Activated B cell treated with CpG ODN at 0.5 μM for 24 hours (primary cell): ENCODE data around the gene RAVER1. TPM values are rescaled to one million over a fixed set of nuclear protein-coding genes. Genes with fewer than 3 reads are reported as not detected.

Source experiments
- ATAC-seq: fragments of 200-7000 bp; cut with Tn5 transposase; one replicate; pipeline ENCODE4 v1.10.0; 2021; ENCODE audit warnings: low read depth, mild to moderate bottlenecking, moderate library complexity
- CTCF ChIA-PET: fragments of 350-600 bp; sonication (Branson Sonifier 250); formaldehyde crosslinking; loops from one replicate; lab custom pipeline; 2021; ENCODE audit warnings: antibody characterized with exemption; lab: Charles Lee
- POLR2A ChIA-PET: fragments of 350-600 bp; sonication (Branson Sonifier 250); formaldehyde crosslinking; loops from one replicate; lab custom pipeline; 2021; ENCODE audit warnings: antibody characterized with exemption; lab: Charles Lee
- DNase-seq: peaks from one replicate; pipeline ENCODE4 v3.0.0; 2022
- H3K27ac Mint-ChIP-seq: one replicate; pipeline ENCODE4 v1.8.0; 2020; ENCODE audit warnings: mixed read lengths
- H3K27me3 Mint-ChIP-seq: one replicate; pipeline ENCODE4 v1.8.0; 2021; ENCODE audit warnings: mixed read lengths
- H3K36me3 Mint-ChIP-seq: one replicate; pipeline ENCODE4 v1.8.0; 2021; ENCODE audit warnings: low read depth, mixed read lengths
- H3K4me1 Mint-ChIP-seq: one replicate; pipeline ENCODE4 v1.8.0; 2021; ENCODE audit warnings: mixed read lengths
- H3K4me3 Mint-ChIP-seq: one replicate; pipeline ENCODE4 v1.8.0; 2020; ENCODE audit warnings: mild to moderate bottlenecking, mixed read lengths
- H3K9me3 Mint-ChIP-seq: one replicate; pipeline ENCODE4 v1.8.0; 2020; ENCODE audit warnings: mixed read lengths
- CTCF ChIP-seq: fragments of 200-600 bp; IDR thresholded peaks from one replicate; pipeline ENCODE4 v1.8.0; 2022; ENCODE audit warnings: antibody characterized with exemption, mild to moderate bottlenecking
- intact Hi-C: fragments of 100-400 bp; cut with micrococcal nuclease; formaldehyde crosslinking; loops from one replicate; pipeline ENCODE4 v1.15.1; 2024
- total RNA-seq: library from RNA; stranded (reverse); gene quantifications from 2 replicates; pipeline ENCODE4 v1.2.3, GENCODE V29; 2022

The RAVER1 gene
- total RNA-seq, 1 donor from 2014 or later = 80.8 TPM

GRCh38 chr19:10289836-10290356, 43.4 kb downstream of the RAVER1 start, which contains the start of gene ICAM5:
TSS of gene ICAM5 (plus strand) at chr19:10289952. CDS start at chr19:10290044, 92 bp downstream.
- TF ChIP-seq CTCF = no peak
- peaks cover 39% of the 10 kb centered on the region for H3K27me3 Mint-ChIP-seq
- POLR2A ChIA-PET = interaction anchor here (0.5 to 6.5 kb wide), 17 partner anchors 10 to 412 kb away, joined by 3 to 128 read pairs (median 3); partner anchors contain the start of genes CDC37, ICAM1, QTRT1 and RAVER1
- CTCF ChIA-PET = interaction anchor here (0.9 to 1.8 kb wide), 6 partner anchors 10 to 101 kb away, joined by 3 to 10 read pairs (median 3); partner anchors contain the start of gene ICAM1
- ATAC-seq = peak; percentile 5
- H3K36me3 Mint-ChIP-seq = peaks cover 16% of the 10 kb centered on the region
- peak within 1 kb of the TSS; percentile 46 for H3K27ac Mint-ChIP-seq
- H3K4me3 Mint-ChIP-seq = peak within 1 kb of the TSS; percentile 79
- H3K9me3 Mint-ChIP-seq = no peaks in the 10 kb centered on the region
- intact Hi-C loops = loop anchor here (1.0 kb wide), 1 partner anchor 20 kb away; no protein-coding TSS in a partner anchor
- no peak for DNase-seq
- peaks cover 82% of the 10 kb centered on the region for H3K4me1 Mint-ChIP-seq

GRCh38 chr19:10289167-10289835, 44.0 kb downstream of the RAVER1 start:
- no peaks in the 10 kb centered on the region for H3K9me3 Mint-ChIP-seq
- CTCF ChIA-PET = interaction anchor here (1.0 to 1.8 kb wide), 5 partner anchors 9 to 101 kb away, joined by 3 to 10 read pairs (median 3); no protein-coding TSS in a partner anchor
- peaks cover 80% of the 10 kb centered on the region for H3K4me1 Mint-ChIP-seq
- peaks cover 22% of the 10 kb centered on the region for H3K36me3 Mint-ChIP-seq
- H3K27me3 Mint-ChIP-seq = peaks cover 35% of the 10 kb centered on the region
- ATAC-seq = peak; percentile 61
- peak; percentile 57 for DNase-seq
- POLR2A ChIA-PET = interaction anchor here (0.5 to 6.5 kb wide), 18 partner anchors 9 to 412 kb away, joined by 3 to 128 read pairs (median 4); partner anchors contain the start of genes CDC37, ICAM1, QTRT1 and RAVER1
- H3K27ac Mint-ChIP-seq = peak overlapping the region; percentile 30
- TF ChIP-seq CTCF = no peak
- H3K4me3 Mint-ChIP-seq = peak overlapping the region; percentile 79
- intact Hi-C loops = loop anchor here (1.0 kb wide), 1 partner anchor 19 kb away; no protein-coding TSS in a partner anchor

GRCh38 chr19:10288662-10289166, 44.6 kb downstream of the RAVER1 start:
- ATAC-seq (no peak), DNase-seq (no peak)
- Mint-ChIP-seq H3K4me1 (peaks cover 80% of the 10 kb centered on the region), H3K27me3 (peaks cover 33% of the 10 kb centered on the region), H3K9me3 (no peaks in the 10 kb centered on the region), H3K36me3 (peaks cover 28% of the 10 kb centered on the region), H3K4me3 (peak overlapping the region; percentile 79), H3K27ac (peak overlapping the region; percentile 46)
- intact Hi-C loops = loop anchor here (1.0 kb wide), 1 partner anchor 18 kb away; no protein-coding TSS in a partner anchor
- ChIA-PET CTCF (interaction anchor here (1.0 to 1.8 kb wide), 5 partner anchors 12 to 102 kb away, joined by 3 to 10 read pairs (median 3); no protein-coding TSS in a partner anchor), POLR2A (interaction anchor here (0.6 to 6.5 kb wide), 8 partner anchors 9 to 413 kb away, joined by 3 to 128 read pairs (median 6); partner anchors contain the start of genes CDC37, ICAM1, QTRT1 and RAVER1)
- TF ChIP-seq CTCF = no peak

DNA sequence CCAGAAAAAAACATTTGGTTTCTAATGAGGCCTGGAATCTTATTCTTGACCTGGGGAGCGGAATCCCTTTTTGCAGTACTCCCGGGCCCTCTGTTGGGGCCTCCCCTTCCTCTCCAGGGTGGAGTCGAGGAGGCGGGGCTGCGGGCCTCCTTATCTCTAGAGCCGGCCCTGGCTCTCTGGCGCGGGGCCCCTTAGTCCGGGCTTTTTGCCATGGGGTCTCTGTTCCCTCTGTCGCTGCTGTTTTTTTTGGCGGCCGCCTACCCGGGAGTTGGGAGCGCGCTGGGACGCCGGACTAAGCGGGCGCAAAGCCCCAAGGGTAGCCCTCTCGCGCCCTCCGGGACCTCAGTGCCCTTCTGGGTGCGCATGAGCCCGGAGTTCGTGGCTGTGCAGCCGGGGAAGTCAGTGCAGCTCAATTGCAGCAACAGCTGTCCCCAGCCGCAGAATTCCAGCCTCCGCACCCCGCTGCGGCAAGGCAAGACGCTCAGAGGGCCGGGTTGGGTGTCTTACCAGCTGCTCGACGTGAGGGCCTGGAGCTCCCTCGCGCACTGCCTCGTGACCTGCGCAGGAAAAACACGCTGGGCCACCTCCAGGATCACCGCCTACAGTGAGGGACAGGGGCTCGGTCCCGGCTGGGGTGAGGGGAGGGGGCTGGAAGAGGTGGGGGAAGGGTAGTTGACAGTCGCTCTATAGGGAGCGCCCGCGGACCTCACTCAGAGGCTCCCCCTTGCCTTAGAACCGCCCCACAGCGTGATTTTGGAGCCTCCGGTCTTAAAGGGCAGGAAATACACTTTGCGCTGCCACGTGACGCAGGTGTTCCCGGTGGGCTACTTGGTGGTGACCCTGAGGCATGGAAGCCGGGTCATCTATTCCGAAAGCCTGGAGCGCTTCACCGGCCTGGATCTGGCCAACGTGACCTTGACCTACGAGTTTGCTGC, 46.3 kb downstream of the RAVER1 start, which contains the start of gene ICAM4:
ICAM4 (plus strand) TSS at position 153 of the 935 bp plus-strand sequence; CDS start at position 211, 58 bp downstream.
- Mint-ChIP-seq H3K36me3 (peaks cover 37% of the 10 kb centered on the region), H3K27ac (peak within 1 kb of the TSS; percentile 53), H3K27me3 (peaks cover 24% of the 10 kb centered on the region), H3K4me1 (peaks cover 67% of the 10 kb centered on the region), H3K9me3 (no peaks in the 10 kb centered on the region), H3K4me3 (peak within 1 kb of the TSS; percentile 46)
- DNase-seq (no peak), ATAC-seq (no peak)
- TF ChIP-seq CTCF = no peak
- ChIA-PET CTCF (interaction anchor here (0.6 to 2.0 kb wide), 6 partner anchors 15 to 357 kb away, joined by 3 to 10 read pairs (median 4); partner anchors contain the start of genes ICAM1 and TYK2), POLR2A (interaction anchor here (0.6 to 6.5 kb wide), 8 partner anchors 15 to 183 kb away, joined by 3 to 128 read pairs (median 5); partner anchors contain the start of genes CDC37, ICAM1 and RAVER1)
- intact Hi-C loops = no loop called here
